Measurements from ENCODE around the gene ALG8. TPM values are rescaled to one million over a fixed set of nuclear protein-coding genes. Genes with fewer than 3 reads are reported as not detected.

ALG8 gene
- total and polyA plus RNA-seq, 2 of the 8 experiments (the other 6 are each of a cell fraction or from before 2014, with no cell fraction given) = 66.7 to 84.3 TPM

- TF ChIP-seq TAF7 (optimal IDR thresholded peaks at IDR 0.05; ENCODE audit: borderline replicate concordance, low read depth, low read length) = no peak
- TF ChIP-seq RFX5 (IDR thresholded peaks at IDR 0.05; ENCODE audit: borderline replicate concordance, low read depth, low read length) = no peak
- TF ChIP-seq, protein P1, sequence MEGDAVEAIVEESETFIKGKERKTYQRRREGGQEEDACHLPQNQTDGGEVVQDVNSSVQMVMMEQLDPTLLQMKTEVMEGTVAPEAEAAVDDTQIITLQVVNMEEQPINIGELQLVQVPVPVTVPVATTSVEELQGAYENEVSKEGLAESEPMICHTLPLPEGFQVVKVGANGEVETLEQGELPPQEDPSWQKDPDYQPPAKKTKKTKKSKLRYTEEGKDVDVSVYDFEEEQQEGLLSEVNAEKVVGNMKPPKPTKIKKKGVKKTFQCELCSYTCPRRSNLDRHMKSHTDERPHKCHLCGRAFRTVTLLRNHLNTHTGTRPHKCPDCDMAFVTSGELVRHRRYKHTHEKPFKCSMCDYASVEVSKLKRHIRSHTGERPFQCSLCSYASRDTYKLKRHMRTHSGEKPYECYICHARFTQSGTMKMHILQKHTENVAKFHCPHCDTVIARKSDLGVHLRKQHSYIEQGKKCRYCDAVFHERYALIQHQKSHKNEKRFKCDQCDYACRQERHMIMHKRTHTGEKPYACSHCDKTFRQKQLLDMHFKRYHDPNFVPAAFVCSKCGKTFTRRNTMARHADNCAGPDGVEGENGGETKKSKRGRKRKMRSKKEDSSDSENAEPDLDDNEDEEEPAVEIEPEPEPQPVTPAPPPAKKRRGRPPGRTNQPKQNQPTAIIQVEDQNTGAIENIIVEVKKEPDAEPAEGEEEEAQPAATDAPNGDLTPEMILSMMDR (IDR thresholded peaks at IDR 0.05; ENCODE audit: control extremely low read depth in 1 of 3, insufficient read depth in 1 of 3, low read depth in 1 of 3, low read length in 3 of 3) = no peak
- TF ChIP-seq, protein P2, sequence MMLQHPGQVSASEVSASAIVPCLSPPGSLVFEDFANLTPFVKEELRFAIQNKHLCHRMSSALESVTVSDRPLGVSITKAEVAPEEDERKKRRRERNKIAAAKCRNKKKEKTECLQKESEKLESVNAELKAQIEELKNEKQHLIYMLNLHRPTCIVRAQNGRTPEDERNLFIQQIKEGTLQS (IDR thresholded peaks at IDR 0.05; ENCODE audit: insufficient read depth, low read depth, low read length) = no peak
- TF ChIP-seq RAD21 (IDR thresholded peaks at IDR 0.05 in 1 of 2, conservative IDR thresholded peaks at IDR 0.05 in 1 of 2; ENCODE audit: low read depth in 2 of 2, low read length in 2 of 2) = no peak
Measured at GRCh38 chr11:78180751-78181150, 41.3 kb upstream of the ALG8 start (continued).
